HEK293 (cell line): ENCODE results near the gene AKT1.

Experiments used
- CTCF ChIA-PET: fragments of 350-600 bp; formaldehyde crosslinking; extraction: SDS; loops from one replicate; lab custom pipeline; 2021; ENCODE audit warnings: antibody characterized with exemption; lab: Yijun Ruan, JAX
- POLR2A ChIA-PET: fragments of 300-600 bp; formaldehyde crosslinking; extraction: SDS; loops from one replicate; lab custom pipeline; 2020; ENCODE audit warnings: antibody characterized with exemption, inconsistent platforms; lab: Yijun Ruan, JAX
- H3K27ac ChIP-seq: fragments of 200-500 bp; sonication (Bioruptor generic); 2 replicates; pipeline ENCODE4 v1.5.1; 2014; ENCODE audit warnings: low read depth, low read length, control low read depth, inconsistent platforms; ENCODE audit errors: extremely low read depth
- H3K36me3 ChIP-seq, 2 experiments: fragments of 200-500 bp in 1 of 2; sonication (Bioruptor generic) in 1 of 2; 1 replicate in 1 of 2; 2 replicates in 1 of 2; pipeline ENCODE4 v1.5.1; 2014 to 2017; ENCODE audit warnings: inconsistent platforms in 2 of 2, low read length in 2 of 2; ENCODE audit not compliant: control insufficient read depth in 2 of 2, insufficient read depth in 1 of 2
- H3K4me1 ChIP-seq: fragments of 200-500 bp; sonication (Bioruptor generic); 2 replicates; pipeline ENCODE4 v1.5.1; 2014; ENCODE audit warnings: mild to moderate bottlenecking, low read length, inconsistent platforms; ENCODE audit not compliant: control insufficient read depth, insufficient read depth
- H3K4me3 ChIP-seq: 2 replicates; pipeline ENCODE4 v1.5.1; 2011; ENCODE audit warnings: low read depth, mild to moderate bottlenecking, control low read depth, low read length, moderate library complexity
- H3K9me3 ChIP-seq: fragments of 200-500 bp; sonication (Bioruptor generic); 2 replicates; pipeline ENCODE4 v1.5.1; 2014; ENCODE audit warnings: low read depth, low read length, inconsistent platforms; ENCODE audit not compliant: control insufficient read depth, insufficient read depth
- ZBTB1 ChIP-seq: fragments of 450-650 bp; formaldehyde crosslinking; IDR thresholded peaks from 2 replicates; pipeline ENCODE4 v1.5.1; 2016; ENCODE audit warnings: missing biosample characterization, missing genetic modification characterization
- ZBTB48 ChIP-seq: fragments of 450-650 bp; formaldehyde crosslinking; IDR thresholded peaks from 2 replicates; pipeline ENCODE4 v1.5.1; 2016; ENCODE audit warnings: missing biosample characterization, missing genetic modification characterization
- ZNF157 ChIP-seq: fragments of 450-650 bp; formaldehyde crosslinking; IDR thresholded peaks from 2 replicates; pipeline ENCODE4 v1.5.1; 2016; ENCODE audit warnings: missing biosample characterization, missing genetic modification characterization
- ZNF274 ChIP-seq, 2 experiments: fragments of 200-500 bp in 1 of 2; fragments of 450-650 bp in 1 of 2; sonication (Bioruptor generic) in 1 of 2; formaldehyde crosslinking in 1 of 2; IDR thresholded peaks; 2 replicates each; pipeline versions ENCODE4 v1.5.1 to v1.6.1; 2014 to 2016; ENCODE audit warnings: borderline replicate concordance in 1 of 2, inconsistent platforms in 1 of 2, low read length in 1 of 2, missing biosample characterization in 1 of 2, missing genetic modification characterization in 1 of 2
- ZNF449 ChIP-seq: fragments of 450-650 bp; formaldehyde crosslinking; IDR thresholded peaks from 2 replicates; pipeline ENCODE4 v1.5.1; 2017; ENCODE audit warnings: missing biosample characterization, mild to moderate bottlenecking, missing genetic modification characterization, moderate library complexity
- ZNF501 ChIP-seq: fragments of 450-650 bp; formaldehyde crosslinking; IDR thresholded peaks from 2 replicates; pipeline ENCODE4 v1.5.1; 2016; ENCODE audit warnings: missing biosample characterization, missing genetic modification characterization
- ZNF785 ChIP-seq: fragments of 450-650 bp; formaldehyde crosslinking; IDR thresholded peaks from 2 replicates; pipeline ENCODE4 v1.5.1; 2016; ENCODE audit warnings: missing biosample characterization, missing genetic modification characterization
- TF ChIP-seq, protein P1 (sequence below): fragments of 450-650 bp; formaldehyde crosslinking; conservative IDR thresholded peaks from 2 replicates; pipeline ENCODE4 v1.5.1; 2016; ENCODE audit warnings: low read depth, missing biosample characterization, missing genetic modification characterization
- TF ChIP-seq, protein P2 (sequence below): fragments of 450-650 bp; IDR thresholded peaks from 2 replicates; pipeline ENCODE4 v1.5.1; 2018; ENCODE audit warnings: missing biosample characterization, missing genetic modification characterization
- TF ChIP-seq, protein P3 (sequence below): fragments of 450-650 bp; formaldehyde crosslinking; IDR thresholded peaks from 2 replicates; pipeline ENCODE4 v1.5.1; 2016; ENCODE audit warnings: missing biosample characterization, missing genetic modification characterization

The AKT1 gene

GRCh38 chr14:104810316-104810715 lies 14.8 kb upstream of the AKT1 start:
- no peaks in the 10 kb centered on the region for H3K9me3 ChIP-seq
- TF ChIP-seq, protein P1, sequence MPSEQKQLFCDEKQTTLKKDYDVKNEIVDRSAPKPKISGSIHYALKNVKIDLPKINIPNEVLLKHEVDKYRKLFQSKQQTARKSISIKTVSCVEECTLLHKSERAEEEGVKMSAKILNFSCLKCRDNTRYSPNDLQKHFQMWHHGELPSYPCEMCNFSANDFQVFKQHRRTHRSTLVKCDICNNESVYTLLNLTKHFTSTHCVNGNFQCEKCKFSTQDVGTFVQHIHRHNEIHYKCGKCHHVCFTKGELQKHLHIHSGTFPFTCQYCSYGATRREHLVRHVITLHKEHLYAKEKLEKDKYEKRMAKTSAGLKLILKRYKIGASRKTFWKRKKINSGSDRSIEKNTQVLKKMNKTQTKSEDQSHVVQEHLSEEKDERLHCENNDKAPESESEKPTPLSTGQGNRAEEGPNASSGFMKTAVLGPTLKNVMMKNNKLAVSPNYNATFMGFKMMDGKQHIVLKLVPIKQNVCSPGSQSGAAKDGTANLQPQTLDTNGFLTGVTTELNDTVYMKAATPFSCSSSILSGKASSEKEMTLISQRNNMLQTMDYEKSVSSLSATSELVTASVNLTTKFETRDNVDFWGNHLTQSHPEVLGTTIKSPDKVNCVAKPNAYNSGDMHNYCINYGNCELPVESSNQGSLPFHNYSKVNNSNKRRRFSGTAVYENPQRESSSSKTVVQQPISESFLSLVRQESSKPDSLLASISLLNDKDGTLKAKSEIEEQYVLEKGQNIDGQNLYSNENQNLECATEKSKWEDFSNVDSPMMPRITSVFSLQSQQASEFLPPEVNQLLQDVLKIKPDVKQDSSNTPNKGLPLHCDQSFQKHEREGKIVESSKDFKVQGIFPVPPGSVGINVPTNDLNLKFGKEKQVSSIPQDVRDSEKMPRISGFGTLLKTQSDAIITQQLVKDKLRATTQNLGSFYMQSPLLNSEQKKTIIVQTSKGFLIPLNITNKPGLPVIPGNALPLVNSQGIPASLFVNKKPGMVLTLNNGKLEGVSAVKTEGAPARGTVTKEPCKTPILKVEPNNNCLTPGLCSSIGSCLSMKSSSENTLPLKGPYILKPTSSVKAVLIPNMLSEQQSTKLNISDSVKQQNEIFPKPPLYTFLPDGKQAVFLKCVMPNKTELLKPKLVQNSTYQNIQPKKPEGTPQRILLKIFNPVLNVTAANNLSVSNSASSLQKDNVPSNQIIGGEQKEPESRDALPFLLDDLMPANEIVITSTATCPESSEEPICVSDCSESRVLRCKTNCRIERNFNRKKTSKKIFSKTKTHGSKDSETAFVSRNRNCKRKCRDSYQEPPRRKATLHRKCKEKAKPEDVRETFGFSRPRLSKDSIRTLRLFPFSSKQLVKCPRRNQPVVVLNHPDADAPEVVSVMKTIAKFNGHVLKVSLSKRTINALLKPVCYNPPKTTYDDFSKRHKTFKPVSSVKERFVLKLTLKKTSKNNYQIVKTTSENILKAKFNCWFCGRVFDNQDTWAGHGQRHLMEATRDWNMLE (tag by site-specific recombination): no peak
- TF ChIP-seq ZNF157 (tag by site-specific recombination) (no peak), ZNF785 (no peak), ZNF501 (tag by site-specific recombination) (no peak), ZBTB48 (tag by site-specific recombination) (no peak)
- ChIA-PET CTCF (no interaction called here), POLR2A (no interaction called here)
- no peaks in the 10 kb centered on the region for H3K36me3 ChIP-seq
- no peak overlapping the region for H3K27ac ChIP-seq
- no peak overlapping the region for H3K4me3 ChIP-seq
- peaks cover 5% of the 10 kb centered on the region for H3K4me1 ChIP-seq

GRCh38 chr14:104808456-104808855 lies 12.9 kb upstream of the AKT1 start:
- peaks cover 5% of the 10 kb centered on the region for H3K4me1 ChIP-seq
- H3K36me3 ChIP-seq: no peaks in the 10 kb centered on the region
- ChIA-PET CTCF (no interaction called here), POLR2A (interaction anchor here (0.7 kb wide), 1 partner anchor 12 kb away, joined by 8 read pairs; no protein-coding TSS in a partner anchor)
- H3K27ac ChIP-seq: no peak overlapping the region
- no peaks in the 10 kb centered on the region for H3K9me3 ChIP-seq
- H3K4me3 ChIP-seq: no peak overlapping the region
- TF ChIP-seq ZNF274 (IDR thresholded peaks at IDR 0.05; ENCODE audit: low read length) (no peak), ZNF274 (tag by site-specific recombination; IDR thresholded peaks at IDR 0.05; ENCODE audit: borderline replicate concordance) (no peak)

DNA sequence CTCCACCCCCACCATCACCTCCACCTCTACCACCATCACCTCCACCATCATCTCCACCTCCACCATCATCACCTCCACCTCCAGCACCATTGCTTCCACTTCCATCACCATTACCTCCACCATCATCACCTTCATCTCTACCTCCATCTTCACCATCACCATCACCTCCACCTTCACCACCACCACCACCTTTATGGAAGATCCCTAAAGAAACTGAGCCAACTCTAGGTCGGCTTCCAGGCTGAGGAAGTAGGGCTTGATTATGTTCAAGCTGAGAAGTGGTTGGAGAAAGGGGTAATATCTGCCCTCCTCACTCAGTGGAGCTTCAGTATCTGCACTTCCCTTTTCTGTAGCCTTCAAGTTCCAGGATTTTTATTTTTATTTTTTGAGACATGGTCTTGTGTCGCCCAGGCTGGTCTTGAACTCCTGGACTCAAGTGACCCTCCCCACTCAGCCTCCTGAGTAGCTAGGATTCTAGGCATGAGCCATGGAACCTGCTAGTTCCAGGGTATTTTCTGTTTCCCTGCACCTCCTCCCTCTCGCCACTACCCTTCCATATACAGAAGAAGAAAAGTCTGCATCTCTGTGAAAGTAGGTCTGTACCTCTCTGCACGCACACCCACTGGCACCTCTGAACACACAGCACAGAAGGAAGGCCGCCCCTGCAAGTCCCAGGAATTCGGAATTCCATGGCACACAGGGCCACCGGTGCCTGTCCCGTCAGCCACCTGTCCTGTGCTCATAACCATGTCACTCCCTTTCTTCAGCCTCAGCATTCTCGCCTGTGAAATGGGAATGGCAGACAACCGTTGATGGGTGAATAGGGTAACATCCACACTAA lies 11.3 kb upstream of the AKT1 start:
- ChIA-PET POLR2A (no interaction called here), CTCF (no interaction called here)
- peaks cover 5% of the 10 kb centered on the region for H3K4me1 ChIP-seq
- TF ChIP-seq ZNF449 (tag by site-specific recombination) (no peak), ZBTB1 (tag by site-specific recombination) (no peak)
- TF ChIP-seq, protein P2, sequence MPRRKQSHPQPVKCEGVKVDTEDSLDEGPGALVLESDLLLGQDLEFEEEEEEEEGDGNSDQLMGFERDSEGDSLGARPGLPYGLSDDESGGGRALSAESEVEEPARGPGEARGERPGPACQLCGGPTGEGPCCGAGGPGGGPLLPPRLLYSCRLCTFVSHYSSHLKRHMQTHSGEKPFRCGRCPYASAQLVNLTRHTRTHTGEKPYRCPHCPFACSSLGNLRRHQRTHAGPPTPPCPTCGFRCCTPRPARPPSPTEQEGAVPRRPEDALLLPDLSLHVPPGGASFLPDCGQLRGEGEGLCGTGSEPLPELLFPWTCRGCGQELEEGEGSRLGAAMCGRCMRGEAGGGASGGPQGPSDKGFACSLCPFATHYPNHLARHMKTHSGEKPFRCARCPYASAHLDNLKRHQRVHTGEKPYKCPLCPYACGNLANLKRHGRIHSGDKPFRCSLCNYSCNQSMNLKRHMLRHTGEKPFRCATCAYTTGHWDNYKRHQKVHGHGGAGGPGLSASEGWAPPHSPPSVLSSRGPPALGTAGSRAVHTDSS (tag by site-specific recombination): peak; percentile 34; the same call in 1 of the 2 replicates
- TF ChIP-seq, protein P3, sequence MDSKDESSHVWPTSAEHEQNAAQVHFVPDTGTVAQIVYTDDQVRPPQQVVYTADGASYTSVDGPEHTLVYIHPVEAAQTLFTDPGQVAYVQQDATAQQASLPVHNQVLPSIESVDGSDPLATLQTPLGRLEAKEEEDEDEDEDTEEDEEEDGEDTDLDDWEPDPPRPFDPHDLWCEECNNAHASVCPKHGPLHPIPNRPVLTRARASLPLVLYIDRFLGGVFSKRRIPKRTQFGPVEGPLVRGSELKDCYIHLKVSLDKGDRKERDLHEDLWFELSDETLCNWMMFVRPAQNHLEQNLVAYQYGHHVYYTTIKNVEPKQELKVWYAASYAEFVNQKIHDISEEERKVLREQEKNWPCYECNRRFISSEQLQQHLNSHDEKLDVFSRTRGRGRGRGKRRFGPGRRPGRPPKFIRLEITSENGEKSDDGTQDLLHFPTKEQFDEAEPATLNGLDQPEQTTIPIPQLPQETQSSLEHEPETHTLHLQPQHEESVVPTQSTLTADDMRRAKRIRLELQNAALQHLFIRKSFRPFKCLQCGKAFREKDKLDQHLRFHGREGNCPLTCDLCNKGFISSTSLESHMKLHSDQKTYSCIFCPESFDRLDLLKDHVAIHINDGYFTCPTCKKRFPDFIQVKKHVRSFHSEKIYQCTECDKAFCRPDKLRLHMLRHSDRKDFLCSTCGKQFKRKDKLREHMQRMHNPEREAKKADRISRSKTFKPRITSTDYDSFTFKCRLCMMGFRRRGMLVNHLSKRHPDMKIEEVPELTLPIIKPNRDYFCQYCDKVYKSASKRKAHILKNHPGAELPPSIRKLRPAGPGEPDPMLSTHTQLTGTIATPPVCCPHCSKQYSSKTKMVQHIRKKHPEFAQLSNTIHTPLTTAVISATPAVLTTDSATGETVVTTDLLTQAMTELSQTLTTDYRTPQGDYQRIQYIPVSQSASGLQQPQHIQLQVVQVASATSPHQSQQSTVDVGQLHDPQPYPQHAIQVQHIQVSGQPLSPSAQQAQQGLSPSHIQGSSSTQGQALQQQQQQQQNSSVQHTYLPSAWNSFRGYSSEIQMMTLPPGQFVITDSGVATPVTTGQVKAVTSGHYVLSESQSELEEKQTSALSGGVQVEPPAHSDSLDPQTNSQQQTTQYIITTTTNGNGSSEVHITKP (tag by site-specific recombination): no peak
- TF ChIP-seq, all 188 proteins: peak for 1
- H3K9me3 ChIP-seq: no peaks in the 10 kb centered on the region
- no peaks in the 10 kb centered on the region for H3K36me3 ChIP-seq
- H3K4me3 ChIP-seq: no peak overlapping the region
- no peak overlapping the region for H3K27ac ChIP-seq
